ENCODE results near the gene PRXL2B. TPM values are rescaled to one million over a fixed set of nuclear protein-coding genes. Genes with fewer than 3 reads are reported as not detected.

The PRXL2B gene
- total RNA-seq, 1 donor = 15.1 TPM

DNA sequence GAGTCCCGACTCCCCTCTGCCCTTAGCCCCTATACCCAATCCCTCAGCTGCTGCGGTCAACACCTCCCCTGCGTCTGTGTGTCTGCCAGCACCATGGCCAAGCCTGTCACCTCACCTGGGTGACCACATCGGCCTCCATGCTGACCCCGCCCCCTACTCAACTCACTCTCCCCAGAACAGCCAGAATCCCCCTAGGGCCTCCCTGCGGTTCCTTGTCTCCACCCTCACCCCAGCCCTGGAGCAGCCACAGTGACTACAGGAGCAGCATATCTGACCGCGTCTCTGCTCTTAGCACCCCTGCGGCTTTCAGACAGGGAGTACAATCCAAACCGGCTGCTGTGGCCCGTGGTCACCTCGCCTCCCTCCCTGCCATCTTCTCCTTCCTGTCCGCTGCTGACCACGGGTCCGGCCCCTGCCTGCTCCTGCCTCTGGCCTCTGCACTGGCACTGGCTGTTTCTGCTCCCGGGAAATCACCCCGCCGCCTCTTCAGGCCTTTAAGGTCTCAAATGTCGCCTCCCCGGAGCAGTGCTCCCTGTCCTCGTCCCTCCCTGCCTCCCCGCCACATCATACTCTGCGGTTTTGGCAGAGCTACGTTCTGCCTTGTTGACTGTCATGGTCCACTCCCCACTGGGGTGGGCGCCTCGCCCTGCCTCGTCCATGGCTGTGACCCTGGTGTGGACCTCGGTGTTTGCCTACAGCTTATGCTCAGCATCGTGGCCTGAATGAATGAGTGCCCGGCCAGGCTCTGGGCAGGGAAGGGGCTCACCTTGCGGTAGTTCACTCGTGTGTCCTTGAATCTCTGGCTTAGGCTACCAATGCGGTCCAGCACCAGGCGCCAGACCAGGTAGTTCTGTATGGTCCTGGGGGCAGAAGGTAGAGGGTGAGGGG, 11.1 kb downstream of the PRXL2B start:
- no peak overlapping the region for H3K4me3 ChIP-seq (ENCODE audit: low read depth, low read length)
- TF ChIP-seq, protein P1, sequence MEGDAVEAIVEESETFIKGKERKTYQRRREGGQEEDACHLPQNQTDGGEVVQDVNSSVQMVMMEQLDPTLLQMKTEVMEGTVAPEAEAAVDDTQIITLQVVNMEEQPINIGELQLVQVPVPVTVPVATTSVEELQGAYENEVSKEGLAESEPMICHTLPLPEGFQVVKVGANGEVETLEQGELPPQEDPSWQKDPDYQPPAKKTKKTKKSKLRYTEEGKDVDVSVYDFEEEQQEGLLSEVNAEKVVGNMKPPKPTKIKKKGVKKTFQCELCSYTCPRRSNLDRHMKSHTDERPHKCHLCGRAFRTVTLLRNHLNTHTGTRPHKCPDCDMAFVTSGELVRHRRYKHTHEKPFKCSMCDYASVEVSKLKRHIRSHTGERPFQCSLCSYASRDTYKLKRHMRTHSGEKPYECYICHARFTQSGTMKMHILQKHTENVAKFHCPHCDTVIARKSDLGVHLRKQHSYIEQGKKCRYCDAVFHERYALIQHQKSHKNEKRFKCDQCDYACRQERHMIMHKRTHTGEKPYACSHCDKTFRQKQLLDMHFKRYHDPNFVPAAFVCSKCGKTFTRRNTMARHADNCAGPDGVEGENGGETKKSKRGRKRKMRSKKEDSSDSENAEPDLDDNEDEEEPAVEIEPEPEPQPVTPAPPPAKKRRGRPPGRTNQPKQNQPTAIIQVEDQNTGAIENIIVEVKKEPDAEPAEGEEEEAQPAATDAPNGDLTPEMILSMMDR (IDR thresholded peaks at IDR 0.05; ENCODE audit: insufficient read depth, low read depth, low read length) = no peak
- DNase-seq (ENCODE audit: low read depth) = no peak

DNA sequence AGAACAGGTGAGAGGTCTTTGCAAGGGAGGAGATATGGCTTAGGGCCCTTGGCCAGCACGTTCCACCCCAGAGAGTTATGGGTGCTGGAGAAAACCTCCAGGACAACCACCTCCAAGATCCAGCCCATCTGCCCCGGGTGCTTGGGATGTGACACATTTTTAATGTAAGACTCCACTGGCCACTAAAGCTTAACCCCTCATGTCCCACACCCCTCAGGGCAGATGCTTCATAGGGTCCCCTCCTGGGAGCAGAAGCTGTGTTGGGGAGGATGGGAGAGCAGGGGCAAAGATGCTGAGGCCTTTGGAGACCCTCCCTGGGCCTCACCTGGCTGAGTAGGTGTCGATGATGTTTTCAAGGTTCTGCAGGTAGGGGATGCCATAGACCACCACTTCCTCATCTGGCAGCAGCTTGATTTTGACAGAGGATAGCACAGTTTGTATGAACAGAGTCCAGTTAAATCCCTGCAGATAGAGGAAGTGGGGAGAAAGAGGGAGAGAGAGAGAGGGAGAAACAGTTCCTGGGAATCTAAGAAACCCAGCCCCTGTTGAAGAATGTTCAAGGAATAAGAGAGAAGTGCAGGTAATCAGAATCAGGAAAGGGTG, 11.9 kb downstream of the PRXL2B start:
- no peak overlapping the region for H3K4me3 ChIP-seq (ENCODE audit: low read depth, low read length)
- TF ChIP-seq, protein P1 (IDR thresholded peaks at IDR 0.05; ENCODE audit: insufficient read depth, low read depth, low read length) = no peak
- DNase-seq (ENCODE audit: low read depth) = no peak

DNA sequence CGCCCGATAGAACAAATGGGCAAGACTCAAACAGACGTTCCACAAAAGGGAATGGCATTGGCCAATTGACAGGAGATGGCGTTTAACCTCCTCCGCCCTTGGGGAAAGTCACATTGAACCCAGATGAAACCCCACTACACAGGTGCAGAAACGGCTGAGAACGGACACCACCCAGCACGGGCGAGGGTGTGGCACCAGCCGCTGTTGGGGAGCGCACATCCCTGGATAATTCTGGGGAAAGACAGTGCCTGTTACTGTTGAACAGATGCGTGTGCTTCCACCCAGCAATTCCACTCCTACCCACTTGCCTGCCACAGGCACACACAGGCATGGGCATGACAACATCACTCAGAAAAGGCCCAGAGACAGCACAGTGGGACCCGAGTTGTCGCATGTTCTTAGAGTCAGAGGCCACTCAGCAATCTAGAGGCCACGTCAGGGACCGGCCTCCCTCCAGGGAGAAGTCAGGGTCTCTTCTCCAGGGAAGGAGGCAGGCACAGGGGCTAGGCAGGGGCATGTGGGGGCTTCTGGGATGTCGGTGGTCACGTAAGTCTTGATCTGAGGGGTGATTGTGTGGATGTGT, 15.2 kb downstream of the PRXL2B start:
- no peak for DNase-seq (ENCODE audit: low read depth)
- TF ChIP-seq, protein P1 (IDR thresholded peaks at IDR 0.05; ENCODE audit: insufficient read depth, low read depth, low read length) = no peak
- no peak overlapping the region for H3K4me3 ChIP-seq (ENCODE audit: low read depth, low read length)

DNA sequence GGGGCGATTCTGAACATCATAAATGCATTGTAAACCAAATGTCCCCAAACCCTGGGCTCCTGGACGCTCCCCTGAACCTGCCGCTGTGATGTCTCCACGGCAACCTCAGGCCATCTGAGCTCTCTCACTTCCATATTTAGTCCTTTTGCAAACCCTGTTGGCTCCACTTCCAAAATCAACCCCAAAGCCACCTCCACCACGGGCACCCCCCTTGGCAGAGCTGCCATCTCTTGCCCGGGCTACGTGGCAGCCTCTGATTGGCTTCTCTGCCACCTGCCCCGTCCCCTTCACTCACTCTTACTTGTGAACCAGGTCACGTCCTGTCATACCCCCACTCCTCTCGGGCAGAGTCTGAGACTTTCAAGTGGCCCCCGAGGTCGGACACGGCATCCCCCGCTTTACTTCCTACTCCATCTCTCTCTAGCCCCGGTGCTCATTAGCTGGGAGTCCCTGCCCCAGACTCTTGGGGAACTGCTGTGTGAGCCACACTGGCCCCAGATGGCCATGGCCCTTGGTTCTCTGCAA, 15.8 kb downstream of the PRXL2B start:
- TF ChIP-seq, protein P1 (IDR thresholded peaks at IDR 0.05; ENCODE audit: insufficient read depth, low read depth, low read length) = no peak
- H3K4me3 ChIP-seq (ENCODE audit: low read depth, low read length) = no peak overlapping the region
- DNase-seq (ENCODE audit: low read depth) = no peak

GRCh38 chr1:2602866-2603520, 16.4 kb downstream of the PRXL2B start:
- TF ChIP-seq, protein P1 (IDR thresholded peaks at IDR 0.05; ENCODE audit: insufficient read depth, low read depth, low read length) = no peak
- DNase-seq (ENCODE audit: low read depth) = no peak
- H3K4me3 ChIP-seq (ENCODE audit: low read depth, low read length) = no peak overlapping the region

GRCh38 chr1:2603521-2604155, 17.1 kb downstream of the PRXL2B start:
- TF ChIP-seq, protein P1 (IDR thresholded peaks at IDR 0.05; ENCODE audit: insufficient read depth, low read depth, low read length) = no peak
- no peak for DNase-seq (ENCODE audit: low read depth)
- no peak overlapping the region for H3K4me3 ChIP-seq (ENCODE audit: low read depth, low read length)

All from fibroblast of villous mesenchyme (primary cell).